GM19328 (cell line): Measurements from ENCODE around the gene SRD5A1.

Source experiments
- ATAC-seq: cut with Tn5 transposase; IDR thresholded peaks from one replicate; pipeline ENCODE4 v1.9.1; 2021; ENCODE audit warnings: mild to moderate bottlenecking, moderate library complexity; ENCODE audit not compliant: unreplicated experiment

SRD5A1 gene

GRCh38 chr5:6711409-6712141, 78.3 kb downstream of the SRD5A1 start:
- no peak for ATAC-seq

- ATAC-seq: peak; percentile 9
Measured at GRCh38 chr5:6712142-6712576, 78.9 kb downstream of the SRD5A1 start.

GRCh38 chr5:6712577-6713273, 79.5 kb downstream of the SRD5A1 start:
- peak; percentile 63 for ATAC-seq

- peak; percentile 22 for ATAC-seq
Measured at GRCh38 chr5:6713274-6714225, 80.3 kb downstream of the SRD5A1 start, which contains the start of gene TENT4A. Gene TENT4A, plus strand, starts transcription at chr5:6713432. Its CDS starts 552 bp downstream, at chr5:6713984.

- no peak for ATAC-seq
Measured at GRCh38 chr5:6714226-6715041, 81.2 kb downstream of the SRD5A1 start.

- ATAC-seq: no peak
Measured at GRCh38 chr5:6715271-6715670, 82.0 kb downstream of the SRD5A1 start.

- no peak for ATAC-seq
Measured at GRCh38 chr5:6715758-6716628, 82.8 kb downstream of the SRD5A1 start.

- ATAC-seq: no peak
Measured at GRCh38 chr5:6716629-6717149, 83.4 kb downstream of the SRD5A1 start.

- no peak for ATAC-seq
Measured at GRCh38 chr5:6717247-6717646, 84.0 kb downstream of the SRD5A1 start.

GRCh38 chr5:6717687-6718086, 84.4 kb downstream of the SRD5A1 start:
- ATAC-seq: no peak

GRCh38 chr5:6718161-6718681, 85.0 kb downstream of the SRD5A1 start:
- no peak for ATAC-seq

- ATAC-seq: no peak
Measured at GRCh38 chr5:6718718-6719117, 85.5 kb downstream of the SRD5A1 start.

GRCh38 chr5:6719417-6719816, 86.2 kb downstream of the SRD5A1 start:
- ATAC-seq: no peak

GRCh38 chr5:6719896-6720560, 86.8 kb downstream of the SRD5A1 start:
- ATAC-seq: no peak

- no peak for ATAC-seq
Measured at GRCh38 chr5:6720561-6720921, 87.3 kb downstream of the SRD5A1 start.

GRCh38 chr5:6721442-6721841, 88.2 kb downstream of the SRD5A1 start:
- no peak for ATAC-seq

- peak; percentile 43 for ATAC-seq
Measured at GRCh38 chr5:6722015-6722414, 88.8 kb downstream of the SRD5A1 start.

- no peak for ATAC-seq
Measured at GRCh38 chr5:6723122-6723815, 90.0 kb downstream of the SRD5A1 start.
